ENCODE data around the gene TSC22D1. TPM values are rescaled to one million over a fixed set of nuclear protein-coding genes. Genes with fewer than 3 reads are reported as not detected.
"Not testable (repeated sequence)": the region's sequence is repeated elsewhere in the genome, so short reads cannot be mapped to it uniquely, and the experiment has no call there.

TSC22D1 gene
- total RNA-seq, 4 donors from 2014 or later, result 48.8 to 138 (median 92.7) TPM

DNA sequence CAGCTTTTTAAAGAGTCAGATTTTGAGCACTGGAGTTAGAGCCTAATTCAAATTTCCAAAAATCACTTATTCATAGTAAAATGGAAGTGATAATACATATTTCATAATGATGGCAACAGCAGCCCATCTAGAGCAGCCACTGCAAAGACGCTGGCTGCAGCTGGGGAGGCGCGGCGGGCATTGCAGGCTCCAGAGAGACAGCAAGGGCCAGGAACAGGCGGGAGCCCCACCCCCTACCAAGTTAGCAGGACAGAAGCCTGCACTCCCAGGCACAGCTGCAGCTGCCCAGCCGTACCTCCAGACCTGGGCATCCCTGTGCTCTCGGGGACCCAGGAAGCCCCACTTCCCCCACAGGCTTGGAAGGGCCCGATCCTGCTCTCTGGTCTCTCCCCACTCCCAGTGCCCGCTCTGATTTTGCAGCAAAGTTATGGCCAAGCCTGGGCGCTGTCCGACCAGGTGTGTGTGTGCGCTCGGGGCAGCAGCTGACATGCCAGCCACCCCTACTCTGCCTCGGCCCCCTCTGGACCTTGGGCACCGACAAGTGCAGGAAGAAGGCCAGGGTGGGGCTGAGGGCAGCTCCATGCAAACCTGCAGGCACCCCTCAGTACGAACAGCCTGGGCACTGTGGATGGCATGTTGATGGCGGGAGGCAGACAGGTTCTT lies 117.7 kb downstream of the TSC22D1 start:
- ATAC-seq (ENCODE audit: low FRiP score) (no peak), DNase-seq (ENCODE audit: low spot score) (no peak)
- TF ChIP-seq, protein P1, sequence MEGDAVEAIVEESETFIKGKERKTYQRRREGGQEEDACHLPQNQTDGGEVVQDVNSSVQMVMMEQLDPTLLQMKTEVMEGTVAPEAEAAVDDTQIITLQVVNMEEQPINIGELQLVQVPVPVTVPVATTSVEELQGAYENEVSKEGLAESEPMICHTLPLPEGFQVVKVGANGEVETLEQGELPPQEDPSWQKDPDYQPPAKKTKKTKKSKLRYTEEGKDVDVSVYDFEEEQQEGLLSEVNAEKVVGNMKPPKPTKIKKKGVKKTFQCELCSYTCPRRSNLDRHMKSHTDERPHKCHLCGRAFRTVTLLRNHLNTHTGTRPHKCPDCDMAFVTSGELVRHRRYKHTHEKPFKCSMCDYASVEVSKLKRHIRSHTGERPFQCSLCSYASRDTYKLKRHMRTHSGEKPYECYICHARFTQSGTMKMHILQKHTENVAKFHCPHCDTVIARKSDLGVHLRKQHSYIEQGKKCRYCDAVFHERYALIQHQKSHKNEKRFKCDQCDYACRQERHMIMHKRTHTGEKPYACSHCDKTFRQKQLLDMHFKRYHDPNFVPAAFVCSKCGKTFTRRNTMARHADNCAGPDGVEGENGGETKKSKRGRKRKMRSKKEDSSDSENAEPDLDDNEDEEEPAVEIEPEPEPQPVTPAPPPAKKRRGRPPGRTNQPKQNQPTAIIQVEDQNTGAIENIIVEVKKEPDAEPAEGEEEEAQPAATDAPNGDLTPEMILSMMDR (IDR thresholded peaks at IDR 0.05), result no peak

DNA sequence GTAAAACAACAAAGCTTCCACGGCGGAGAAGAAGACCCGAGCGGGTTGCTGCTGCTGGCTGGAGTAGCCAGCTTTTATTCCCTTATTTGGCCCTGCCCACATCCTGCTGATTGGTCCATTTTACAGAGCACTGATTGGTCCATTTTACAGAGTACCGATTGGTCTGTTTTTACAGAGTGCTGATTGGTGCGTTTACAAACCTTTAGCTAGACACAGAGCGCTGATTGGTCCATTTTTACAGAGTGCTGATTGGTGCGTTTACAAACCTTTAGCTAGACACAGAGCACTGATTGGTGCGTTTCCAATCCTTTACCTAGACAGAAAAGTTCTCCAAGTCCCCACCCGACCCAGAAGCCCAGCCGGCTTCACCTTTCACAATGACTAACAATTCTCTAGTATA lies 119.9 kb downstream of the TSC22D1 start:
- DNase-seq (ENCODE audit: low spot score); ATAC-seq (ENCODE audit: low FRiP score): not testable (repeated sequence)

DNA sequence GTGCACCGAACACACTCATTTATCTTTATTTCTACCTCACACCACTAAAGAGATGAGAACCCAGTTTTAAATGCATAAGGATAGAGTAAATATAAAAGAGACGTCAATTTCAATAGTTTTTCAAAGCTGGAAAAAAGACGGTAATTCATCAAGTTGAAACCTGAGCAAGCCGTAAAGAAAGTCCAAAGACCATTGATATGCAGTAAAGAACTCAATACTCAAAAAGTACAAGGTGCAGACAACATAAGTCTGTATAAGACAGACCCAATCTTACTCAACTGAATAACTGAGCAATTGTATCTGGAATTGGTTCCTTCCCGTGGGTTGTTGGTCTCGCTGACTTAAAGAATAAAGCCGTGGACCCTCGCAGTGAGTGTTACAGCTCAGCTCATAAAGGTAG lies 120.4 kb downstream of the TSC22D1 start:
- DNase-seq (ENCODE audit: low spot score) (no peak), ATAC-seq (ENCODE audit: low FRiP score) (no peak)
- TF ChIP-seq, protein P1 (IDR thresholded peaks at IDR 0.05), result no peak

DNA sequence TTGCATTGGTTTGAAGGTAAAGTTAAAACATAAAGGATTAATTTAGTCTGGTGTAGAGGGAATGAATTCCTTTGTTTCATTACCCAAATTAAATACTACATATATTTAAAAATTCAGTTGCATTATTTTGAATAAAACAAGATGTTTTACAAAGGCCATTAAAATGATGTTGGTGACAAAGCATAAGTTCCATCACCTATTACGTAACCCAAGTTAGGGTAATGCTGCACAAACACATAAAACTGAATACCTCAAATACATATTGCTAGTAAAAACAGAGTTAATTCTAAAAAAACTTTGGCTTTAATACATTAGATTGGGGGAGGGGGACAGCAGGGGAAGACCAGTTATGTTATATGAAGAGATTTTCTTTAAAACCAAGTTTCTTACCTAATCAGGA lies 122.2 kb downstream of the TSC22D1 start:
- ATAC-seq (ENCODE audit: low FRiP score) (no peak), DNase-seq (ENCODE audit: low spot score) (no peak)
- TF ChIP-seq, protein P1 (IDR thresholded peaks at IDR 0.05), result no peak

DNA sequence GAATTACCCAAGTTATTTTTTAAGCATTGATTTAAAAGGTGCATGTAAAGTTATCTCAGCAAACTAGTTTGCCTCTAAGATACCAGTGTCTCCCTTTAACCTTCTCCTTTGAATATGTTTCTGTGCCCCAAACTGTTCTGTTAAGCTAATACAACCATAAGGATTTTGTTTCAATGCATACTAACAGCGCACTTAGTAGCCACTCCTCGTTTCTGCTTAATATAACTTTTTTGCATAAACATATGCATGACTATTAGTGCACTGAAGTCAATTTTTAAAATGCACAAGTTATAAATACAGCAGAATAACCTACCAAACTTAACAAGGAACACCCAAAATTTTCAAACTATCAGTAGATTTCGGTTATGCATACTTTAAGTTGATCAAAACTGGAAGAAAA lies 123.1 kb downstream of the TSC22D1 start:
- DNase-seq (ENCODE audit: low spot score), result no peak
- ATAC-seq (ENCODE audit: low FRiP score), result no peak
- TF ChIP-seq, protein P1 (IDR thresholded peaks at IDR 0.05), result no peak

DNA sequence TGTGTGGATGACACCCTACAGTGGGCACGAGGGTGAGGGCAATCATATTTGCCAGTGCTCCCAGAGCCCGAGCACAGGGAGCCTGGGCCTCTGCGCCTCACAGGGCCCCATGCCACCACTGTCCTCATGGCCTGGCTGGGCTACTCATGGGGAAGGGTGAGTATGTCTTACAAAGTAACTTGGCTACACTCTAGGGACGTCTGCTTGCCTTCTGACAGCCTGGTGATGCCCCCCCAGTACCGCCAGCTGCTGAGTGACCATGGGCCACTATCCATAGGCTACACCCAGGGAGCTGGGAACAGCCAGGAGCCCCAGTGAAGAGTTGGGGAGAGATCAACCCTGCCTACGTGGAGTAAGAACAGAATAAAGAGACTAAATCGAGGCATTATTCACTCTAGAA lies 123.7 kb downstream of the TSC22D1 start:
- ATAC-seq (ENCODE audit: low FRiP score), result no peak
- DNase-seq (ENCODE audit: low spot score), result no peak
- TF ChIP-seq, protein P1 (IDR thresholded peaks at IDR 0.05), result no peak

DNA sequence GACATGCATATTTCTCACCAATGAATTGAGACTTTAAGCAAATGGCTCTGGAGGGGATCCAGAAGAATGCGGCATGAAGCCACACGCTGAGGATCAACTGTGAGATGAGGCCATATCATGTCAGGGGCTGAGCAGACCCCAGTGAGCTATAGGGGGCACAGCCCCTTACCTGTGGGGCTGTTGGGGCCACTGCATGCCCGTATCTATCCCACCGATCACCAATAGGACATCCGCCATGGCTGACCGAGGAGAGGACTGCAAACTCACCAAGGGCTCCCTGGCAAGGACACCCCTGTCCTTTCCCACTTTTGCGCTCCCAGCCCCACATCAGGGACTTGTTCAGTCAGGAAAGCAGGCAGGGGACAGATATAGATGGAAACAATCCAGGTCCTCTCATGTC lies 124.5 kb downstream of the TSC22D1 start:
- no peak for ATAC-seq (ENCODE audit: low FRiP score)
- TF ChIP-seq, protein P1 (IDR thresholded peaks at IDR 0.05), result no peak
- no peak for DNase-seq (ENCODE audit: low spot score)

Data from omental fat pad (tissue), 4 donors.